ENCODE results near the gene RASEF. TPM values are rescaled to one million over a fixed set of nuclear protein-coding genes. Genes with fewer than 3 reads are reported as not detected.

Gene RASEF
- total RNA-seq, 2 donors from 2014 or later = 6.6 TPM; not detected in 1

DNA sequence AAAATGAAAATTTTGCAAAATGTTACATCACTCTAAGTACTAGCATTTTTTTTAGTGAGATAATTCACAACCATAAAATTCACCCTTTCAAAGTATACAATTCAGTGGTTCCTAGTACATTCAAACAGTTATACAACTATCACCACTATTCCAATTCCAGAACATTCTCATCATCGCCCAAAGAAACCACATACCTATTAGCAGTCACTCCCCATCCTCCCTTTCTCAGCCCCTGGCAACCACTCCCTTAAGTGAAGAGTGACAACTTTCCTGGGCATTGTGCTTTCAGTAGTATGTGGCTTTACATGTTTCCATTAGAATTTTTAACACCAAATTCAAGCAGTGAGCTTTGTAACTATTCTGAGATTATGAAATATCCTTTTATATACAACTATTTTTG, 81.4 kb downstream of the RASEF start:
- no peaks in the 10 kb centered on the region for H3K36me3 ChIP-seq
- ATAC-seq (ENCODE audit: insufficient number of reproducible peaks, low FRiP score, low read depth) (no peak), DNase-seq (ENCODE audit: low spot score) (no peak)
- no peak for TF ChIP-seq CTCF (IDR thresholded peaks at IDR 0.05)
- H3K9me3 ChIP-seq = no peaks in the 10 kb centered on the region
- H3K27ac ChIP-seq = no peak overlapping the region
- no peaks in the 10 kb centered on the region for H3K4me1 ChIP-seq (ENCODE audit: control insufficient read depth in 1 of 2, low read depth in 2 of 2)
- no peaks in the 10 kb centered on the region for H3K27me3 ChIP-seq (replicated peaks; ENCODE audit: insufficient read depth)
- H3K4me3 ChIP-seq = no peak overlapping the region

DNA sequence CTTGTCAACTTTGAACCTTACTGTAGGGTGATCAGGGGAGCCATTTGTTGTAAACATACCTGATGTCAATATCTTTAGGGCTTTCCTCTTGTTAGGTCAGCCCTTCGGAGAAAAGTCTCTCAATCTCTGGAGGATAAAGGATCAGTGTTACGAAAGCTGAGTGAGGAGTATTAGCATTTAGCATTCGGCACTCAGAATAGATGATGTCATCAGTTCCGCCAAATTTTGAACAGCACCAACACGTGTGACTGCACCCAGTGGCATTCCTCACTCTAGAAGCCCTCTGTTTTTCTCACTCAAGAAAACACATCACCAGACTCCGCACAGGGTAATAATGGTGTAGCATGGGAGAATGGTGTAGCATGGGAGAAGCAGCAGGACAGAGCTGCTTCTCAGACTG, 87.8 kb downstream of the RASEF start:
- no peaks in the 10 kb centered on the region for H3K4me1 ChIP-seq (ENCODE audit: control insufficient read depth in 1 of 2, low read depth in 2 of 2)
- ATAC-seq (ENCODE audit: insufficient number of reproducible peaks, low FRiP score, low read depth) (no peak), DNase-seq (ENCODE audit: low spot score) (no peak)
- H3K36me3 ChIP-seq = no peaks in the 10 kb centered on the region
- H3K4me3 ChIP-seq = no peak overlapping the region
- H3K27me3 ChIP-seq (replicated peaks; ENCODE audit: insufficient read depth) = no peaks in the 10 kb centered on the region
- H3K9me3 ChIP-seq = no peaks in the 10 kb centered on the region
- no peak overlapping the region for H3K27ac ChIP-seq
- no peak for TF ChIP-seq CTCF (IDR thresholded peaks at IDR 0.05)

DNA sequence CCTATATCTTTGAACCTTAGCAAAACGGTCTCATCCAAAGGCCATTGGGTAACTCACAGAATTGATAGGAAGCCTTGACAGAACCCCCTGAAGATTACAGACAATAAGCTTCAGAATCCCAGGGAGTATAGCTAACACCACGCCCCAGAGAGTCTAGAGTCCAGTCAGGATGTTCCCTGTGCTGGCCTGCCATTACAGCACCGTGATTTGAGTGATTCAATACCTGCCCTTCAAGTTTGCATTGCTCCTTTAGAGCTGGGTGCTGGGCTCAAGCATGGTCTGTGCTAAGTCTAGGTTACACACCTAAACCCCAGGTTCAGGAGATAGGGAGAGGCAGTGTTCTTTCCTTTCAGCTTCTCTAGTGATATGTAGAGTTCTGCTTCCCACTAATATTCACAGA, 90.5 kb downstream of the RASEF start:
- Histone ChIP-seq H3K9me3 (no peaks in the 10 kb centered on the region), H3K27ac (no peak overlapping the region), H3K4me3 (no peak overlapping the region), H3K36me3 (no peaks in the 10 kb centered on the region), H3K4me1 (ENCODE audit: control insufficient read depth in 1 of 2, low read depth in 2 of 2) (no peaks in the 10 kb centered on the region), H3K27me3 (replicated peaks; ENCODE audit: insufficient read depth) (no peaks in the 10 kb centered on the region)
- DNase-seq (ENCODE audit: low spot score) (no peak), ATAC-seq (ENCODE audit: insufficient number of reproducible peaks, low FRiP score, low read depth) (no peak)
- no peak for TF ChIP-seq CTCF (IDR thresholded peaks at IDR 0.05)

GRCh38 chr9:82970359-82970758, 92.6 kb downstream of the RASEF start:
- Histone ChIP-seq H3K27ac (no peak overlapping the region), H3K9me3 (no peaks in the 10 kb centered on the region), H3K36me3 (no peaks in the 10 kb centered on the region), H3K4me1 (ENCODE audit: control insufficient read depth in 1 of 2, low read depth in 2 of 2) (no peaks in the 10 kb centered on the region), H3K4me3 (no peak overlapping the region), H3K27me3 (replicated peaks; ENCODE audit: insufficient read depth) (no peaks in the 10 kb centered on the region)
- ATAC-seq (ENCODE audit: insufficient number of reproducible peaks, low FRiP score, low read depth) (no peak), DNase-seq (ENCODE audit: low spot score) (no peak)
- TF ChIP-seq CTCF (IDR thresholded peaks at IDR 0.05) = no peak

DNA sequence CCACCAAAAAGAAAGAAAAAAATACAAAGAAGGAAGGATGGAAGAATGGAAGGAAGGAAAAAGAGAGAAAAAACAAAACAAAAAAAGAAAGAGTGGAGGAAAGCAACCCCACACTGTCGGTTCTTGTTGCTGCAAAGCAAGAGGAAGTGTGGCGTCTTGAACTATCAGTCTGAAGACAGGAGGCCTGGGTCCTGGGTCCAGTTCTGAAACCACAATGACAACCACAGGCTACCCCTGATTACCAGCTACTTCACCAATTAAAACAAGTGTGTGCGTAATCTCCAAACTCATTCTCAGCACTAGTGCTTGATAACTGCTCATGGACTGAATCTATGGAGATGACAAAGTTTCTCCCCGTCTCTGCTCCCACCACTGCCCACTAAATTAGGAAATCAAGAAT, 93.7 kb downstream of the RASEF start:
- no peaks in the 10 kb centered on the region for H3K9me3 ChIP-seq
- no peak overlapping the region for H3K27ac ChIP-seq
- ATAC-seq (ENCODE audit: insufficient number of reproducible peaks, low FRiP score, low read depth) = no peak
- no peak for TF ChIP-seq CTCF (IDR thresholded peaks at IDR 0.05)
- H3K27me3 ChIP-seq (replicated peaks; ENCODE audit: insufficient read depth) = no peaks in the 10 kb centered on the region
- H3K4me1 ChIP-seq (ENCODE audit: control insufficient read depth in 1 of 2, low read depth in 2 of 2) = no peaks in the 10 kb centered on the region
- H3K4me3 ChIP-seq = no peak overlapping the region
- no peak for DNase-seq (ENCODE audit: low spot score)
- no peaks in the 10 kb centered on the region for H3K36me3 ChIP-seq
